NCI-H1694 (cell line): ENCODE measurements around the gene PRKCB.
"Not testable (repeated sequence)": the region's sequence is repeated elsewhere in the genome, so short reads cannot be mapped to it uniquely, and the experiment has no call there.

Experiments used
- DNase-seq: peaks from one replicate; lab custom pipeline; 2025; lab: John Stamatoyannopoulos, UW

Gene PRKCB

GRCh38 chr16:24009098-24009497 is 173.3 kb downstream of the PRKCB start:
- no peak for DNase-seq

GRCh38 chr16:24009955-24010354 is 174.2 kb downstream of the PRKCB start:
- no peak for DNase-seq

GRCh38 chr16:24010440-24011089 is 174.8 kb downstream of the PRKCB start:
- DNase-seq, result peak; percentile 67

GRCh38 chr16:24011237-24011636 is 175.5 kb downstream of the PRKCB start:
- DNase-seq, result no peak

GRCh38 chr16:24013054-24013636 is 177.4 kb downstream of the PRKCB start:
- no peak for DNase-seq

GRCh38 chr16:24013864-24014645 is 178.3 kb downstream of the PRKCB start:
- no peak for DNase-seq

- not testable (repeated sequence) for DNase-seq
Observed at GRCh38 chr16:24014955-24015354, 179.2 kb downstream of the PRKCB start.

GRCh38 chr16:24015923-24016322 is 180.1 kb downstream of the PRKCB start:
- no peak for DNase-seq

GRCh38 chr16:24018485-24018884 is 182.7 kb downstream of the PRKCB start:
- DNase-seq, result no peak

- DNase-seq, result no peak
Observed at GRCh38 chr16:24022797-24023196, 187.0 kb downstream of the PRKCB start.

GRCh38 chr16:24023621-24024020 is 187.8 kb downstream of the PRKCB start:
- no peak for DNase-seq

GRCh38 chr16:24024971-24025370 is 189.2 kb downstream of the PRKCB start:
- no peak for DNase-seq

GRCh38 chr16:24027466-24027865 is 191.7 kb downstream of the PRKCB start:
- no peak for DNase-seq

- DNase-seq, result not testable (repeated sequence)
Observed at GRCh38 chr16:24029841-24030240, 194.1 kb downstream of the PRKCB start.

- no peak for DNase-seq
Observed at GRCh38 chr16:24035127-24035842, 199.5 kb downstream of the PRKCB start.

- DNase-seq, result no peak
Observed at GRCh38 chr16:24036038-24036543, 200.3 kb downstream of the PRKCB start.

GRCh38 chr16:24036614-24037013 is 200.8 kb downstream of the PRKCB start:
- DNase-seq, result peak; percentile 2

GRCh38 chr16:24037335-24037734 is 201.6 kb downstream of the PRKCB start:
- no peak for DNase-seq

- peak; percentile 7 for DNase-seq
Observed at GRCh38 chr16:24041834-24042631, 206.2 kb downstream of the PRKCB start.

GRCh38 chr16:24044467-24044866 is 208.7 kb downstream of the PRKCB start:
- DNase-seq, result no peak

GRCh38 chr16:24045641-24046040 is 209.9 kb downstream of the PRKCB start:
- no peak for DNase-seq
